HG03108 (cell line): ENCODE data around the gene OR1E1.
"Not testable (repeated sequence)": the region's sequence is repeated elsewhere in the genome, so short reads cannot be mapped to it uniquely, and the experiment has no call there.

Source experiments
- ATAC-seq: cut with Tn5 transposase; IDR thresholded peaks from one replicate; pipeline ENCODE4 v1.9.1; 2021; ENCODE audit warnings: moderate library complexity; ENCODE audit not compliant: unreplicated experiment

The OR1E1 gene

GRCh38 chr17:3398310-3398709, at the start of gene OR1E1:
Gene OR1E1, minus strand, starts transcription at chr17:3398410. Its CDS starts 0 bp downstream, at chr17:3398410.
- no peak for ATAC-seq

- no peak for ATAC-seq
Measured at GRCh38 chr17:3447625-3448024, 49.4 kb upstream of the OR1E1 start.

- ATAC-seq, result no peak
Measured at GRCh38 chr17:3440451-3440850, 42.2 kb upstream of the OR1E1 start.

- ATAC-seq, result no peak
Measured at GRCh38 chr17:3438368-3438767, 40.2 kb upstream of the OR1E1 start.

GRCh38 chr17:3433741-3434140, 35.5 kb upstream of the OR1E1 start, which contains the start of gene OR1E2:
Gene OR1E2, minus strand, starts transcription at chr17:3433841. Its CDS starts 0 bp downstream, at chr17:3433841.
- ATAC-seq, result no peak

GRCh38 chr17:3433215-3433614, 35.0 kb upstream of the OR1E1 start:
- not testable (repeated sequence) for ATAC-seq

- ATAC-seq, result no peak
Measured at GRCh38 chr17:3418222-3418621, 20.0 kb upstream of the OR1E1 start.

- ATAC-seq, result no peak
Measured at GRCh38 chr17:3415610-3416009, 17.4 kb upstream of the OR1E1 start.

- not testable (repeated sequence) for ATAC-seq
Measured at GRCh38 chr17:3412216-3412615, 14.0 kb upstream of the OR1E1 start.

GRCh38 chr17:3411070-3411469, 12.9 kb upstream of the OR1E1 start, which contains the start of gene OR3A3:
Gene OR3A3, plus strand, starts transcription at chr17:3411370.
- no peak for ATAC-seq

GRCh38 chr17:3403856-3404255, 5.6 kb upstream of the OR1E1 start:
- not testable (repeated sequence) for ATAC-seq

- ATAC-seq, result no peak
Measured at GRCh38 chr17:3401786-3402185, 3.6 kb upstream of the OR1E1 start.

GRCh38 chr17:3400055-3400454, 1.8 kb upstream of the OR1E1 start:
- ATAC-seq, result no peak

GRCh38 chr17:3397801-3398200, 409 bp downstream of the OR1E1 start:
- ATAC-seq, result not testable (repeated sequence)

- ATAC-seq, result no peak
Measured at GRCh38 chr17:3389791-3390190, 8.4 kb downstream of the OR1E1 start.

- ATAC-seq, result no peak
Measured at GRCh38 chr17:3385869-3386816, 12.1 kb downstream of the OR1E1 start, which contains the start of gene OR3A2. Gene OR3A2, minus strand, starts transcription at chr17:3386308.

- no peak for ATAC-seq
Measured at GRCh38 chr17:3381957-3382356, 16.3 kb downstream of the OR1E1 start.

- ATAC-seq, result no peak
Measured at GRCh38 chr17:3378321-3378720, 19.9 kb downstream of the OR1E1 start.

- ATAC-seq, result not testable (repeated sequence)
Measured at GRCh38 chr17:3371167-3371566, 27.0 kb downstream of the OR1E1 start.
